ENCODE results near the gene BBS1.
"Not testable (repeated sequence)": the region's sequence is repeated elsewhere in the genome, so short reads cannot be mapped to it uniquely, and the experiment has no call there.

The BBS1 gene

GRCh38 chr11:66529069-66529468, 18.6 kb downstream of the BBS1 start:
- no peak for DNase-seq

- DNase-seq: no peak
Measured at GRCh38 chr11:66529655-66530054, 19.2 kb downstream of the BBS1 start.

GRCh38 chr11:66530927-66531709, 20.7 kb downstream of the BBS1 start:
- DNase-seq: no peak

GRCh38 chr11:66531841-66532240, 21.4 kb downstream of the BBS1 start:
- no peak for DNase-seq

- no peak for DNase-seq
Measured at GRCh38 chr11:66532784-66533183, 22.3 kb downstream of the BBS1 start.

- no peak for DNase-seq
Measured at GRCh38 chr11:66539170-66539869, 28.9 kb downstream of the BBS1 start.

- DNase-seq: no peak
Measured at GRCh38 chr11:66539870-66540213, 29.4 kb downstream of the BBS1 start.

- DNase-seq: not testable (repeated sequence)
Measured at GRCh38 chr11:66540598-66540997, 30.2 kb downstream of the BBS1 start.

- no peak for DNase-seq
Measured at GRCh38 chr11:66541892-66542291, 31.5 kb downstream of the BBS1 start.

- no peak for DNase-seq
Measured at GRCh38 chr11:66542362-66542761, 31.9 kb downstream of the BBS1 start.

GRCh38 chr11:66543263-66544107, 33.0 kb downstream of the BBS1 start:
- DNase-seq: peak in 1 of 2 donors; percentile 53

- DNase-seq: not testable (repeated sequence)
Measured at GRCh38 chr11:66544952-66545351, 34.5 kb downstream of the BBS1 start.

- DNase-seq: peak; percentile 85 to 89
Measured at GRCh38 chr11:66545701-66546367, 35.4 kb downstream of the BBS1 start, which contains the start of gene ZDHHC24. Gene ZDHHC24, minus strand, starts transcription at chr11:66546048. Its CDS starts 45 bp downstream, at chr11:66546003.

GRCh38 chr11:66546368-66546965, 36.0 kb downstream of the BBS1 start, which contains the start of gene ACTN3:
Gene ACTN3, plus strand, starts transcription at chr11:66546903. Its CDS starts 35 bp downstream, at chr11:66546938.
- no peak for DNase-seq

- DNase-seq: no peak
Measured at GRCh38 chr11:66546966-66547661, 36.7 kb downstream of the BBS1 start.

- DNase-seq: no peak
Measured at GRCh38 chr11:66547662-66548009, 37.2 kb downstream of the BBS1 start.

GRCh38 chr11:66548041-66548440, 37.6 kb downstream of the BBS1 start:
- no peak for DNase-seq

- no peak for DNase-seq
Measured at GRCh38 chr11:66548774-66549630, 38.6 kb downstream of the BBS1 start.

- DNase-seq: no peak
Measured at GRCh38 chr11:66549696-66550095, 39.3 kb downstream of the BBS1 start.

- no peak for DNase-seq
Measured at GRCh38 chr11:66550887-66551286, 40.5 kb downstream of the BBS1 start.

- no peak for DNase-seq
Measured at GRCh38 chr11:66554602-66555001, 44.2 kb downstream of the BBS1 start.
